Kidney capillary endothelial cell (primary cell): Measurements from ENCODE around the gene FAM120B.
"Not testable (repeated sequence)": the region's sequence is repeated elsewhere in the genome, so short reads cannot be mapped to it uniquely, and the experiment has no call there.

Experiments
- DNase-seq: peaks from one replicate; pipeline ENCODE4 v3.0.0-alpha.2; 2018; ENCODE audit warnings: low spot score

FAM120B gene

GRCh38 chr6:170306324-170307079, at the start of gene FAM120B:
Gene FAM120B (plus strand): TSS chr6:170306758. CDS start chr6:170317391, 10,633 bp downstream.
- DNase-seq = peak; percentile 93

- DNase-seq = no peak
Measured at GRCh38 chr6:170257376-170257775, 49.2 kb upstream of the FAM120B start.

GRCh38 chr6:170258407-170258806, 48.2 kb upstream of the FAM120B start:
- no peak for DNase-seq

GRCh38 chr6:170259278-170259677, 47.3 kb upstream of the FAM120B start:
- DNase-seq = no peak

GRCh38 chr6:170260686-170261085, 45.9 kb upstream of the FAM120B start:
- DNase-seq = no peak

- no peak for DNase-seq
Measured at GRCh38 chr6:170261643-170262488, 44.7 kb upstream of the FAM120B start.

- no peak for DNase-seq
Measured at GRCh38 chr6:170262489-170263088, 44.0 kb upstream of the FAM120B start.

- DNase-seq = no peak
Measured at GRCh38 chr6:170263410-170263809, 43.1 kb upstream of the FAM120B start.

- no peak for DNase-seq
Measured at GRCh38 chr6:170264086-170264485, 42.5 kb upstream of the FAM120B start.

- not testable (repeated sequence) for DNase-seq
Measured at GRCh38 chr6:170264644-170265043, 41.9 kb upstream of the FAM120B start.

GRCh38 chr6:170265655-170266054, 40.9 kb upstream of the FAM120B start:
- no peak for DNase-seq

- DNase-seq = no peak
Measured at GRCh38 chr6:170266061-170266825, 40.3 kb upstream of the FAM120B start.

- DNase-seq = no peak
Measured at GRCh38 chr6:170267688-170268087, 38.9 kb upstream of the FAM120B start.

GRCh38 chr6:170268216-170269129, 38.1 kb upstream of the FAM120B start:
- no peak for DNase-seq

GRCh38 chr6:170269151-170269845, 37.3 kb upstream of the FAM120B start:
- no peak for DNase-seq

GRCh38 chr6:170269846-170270541, 36.6 kb upstream of the FAM120B start:
- DNase-seq = no peak

- no peak for DNase-seq
Measured at GRCh38 chr6:170270984-170271593, 35.5 kb upstream of the FAM120B start.

GRCh38 chr6:170271771-170272314, 34.7 kb upstream of the FAM120B start:
- DNase-seq = no peak
